A204.1 (cell line): ENCODE data around the gene NBAS.
"Not testable (repeated sequence)": the region's sequence is repeated elsewhere in the genome, so short reads cannot be mapped to it uniquely, and the experiment has no call there.

Experiments used
- FAIRE-seq: peaks from 2 replicates; lab custom pipeline; 2012; peaks lifted over from hg19 to GRCh38; lab: Jason Lieb, UNC

The NBAS gene

DNA sequence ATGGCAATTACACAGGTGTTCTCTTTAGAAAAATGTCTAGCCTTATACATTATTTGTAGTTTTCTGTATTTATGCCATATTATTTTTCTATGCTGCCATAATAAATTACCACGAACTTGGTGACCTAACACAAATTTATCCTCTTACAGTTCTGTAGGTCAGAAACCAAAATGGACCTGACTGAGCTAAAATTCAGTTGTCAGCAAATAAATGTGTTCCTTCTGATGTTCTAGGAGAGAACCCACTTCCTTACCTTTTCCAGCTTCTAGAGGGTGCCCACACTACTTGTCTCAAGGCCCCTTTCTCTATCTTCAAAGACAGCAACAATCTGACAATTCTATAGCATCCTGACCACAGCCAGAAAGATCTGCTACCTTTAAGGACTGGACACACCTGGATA is 153.5 kb downstream of the NBAS start:
- FAIRE-seq = no peak

GRCh38 chr2:15404511-15404910 is 156.6 kb downstream of the NBAS start:
- FAIRE-seq = not testable (repeated sequence)

DNA sequence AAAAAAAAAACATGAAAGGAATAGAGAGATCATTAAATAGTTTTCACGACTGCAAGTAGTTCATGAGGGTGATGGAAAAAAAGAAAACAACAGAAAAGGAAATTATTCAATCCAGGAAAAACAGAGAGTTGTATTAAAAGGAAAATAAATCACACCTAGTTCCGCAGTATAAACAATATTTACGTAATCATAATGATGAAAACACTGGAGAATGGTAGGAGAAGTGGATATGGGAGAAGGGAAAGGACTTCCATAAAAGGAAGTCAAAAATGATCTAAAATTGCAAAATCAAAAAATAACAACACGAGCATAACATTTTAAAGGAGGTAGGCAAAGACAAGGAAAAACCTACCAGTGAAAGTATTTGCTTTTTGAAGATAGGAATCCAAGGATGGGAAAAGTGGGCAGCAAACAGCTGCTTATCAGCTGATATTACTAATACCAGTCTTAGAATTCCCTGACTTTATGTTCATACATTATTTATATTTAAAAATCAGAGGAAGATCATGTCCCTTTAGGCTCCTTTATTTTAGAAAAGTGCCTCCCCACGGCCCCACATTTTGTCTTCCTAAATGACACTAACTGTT is 160.8 kb downstream of the NBAS start:
- FAIRE-seq = no peak

- FAIRE-seq = no peak
Observed at GRCh38 chr2:15399241-15399640, 161.9 kb downstream of the NBAS start.

DNA sequence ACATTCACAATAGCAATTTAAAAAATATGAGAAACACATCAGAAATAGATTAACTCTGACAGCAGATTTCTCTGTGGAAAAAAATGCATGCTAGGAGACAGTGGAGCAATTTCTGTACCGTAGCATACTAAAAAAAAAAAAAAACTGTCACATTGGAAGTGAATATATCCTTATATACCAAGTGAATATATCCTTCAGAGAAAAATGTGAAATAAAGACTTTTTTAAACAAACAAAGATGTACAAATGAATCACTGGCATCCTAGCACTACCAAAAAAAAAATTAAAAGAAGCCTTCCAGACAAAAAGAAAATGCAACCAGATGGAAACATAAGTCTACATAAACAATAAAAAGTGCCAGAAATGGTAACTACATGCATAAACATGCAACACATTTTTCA is 169.4 kb downstream of the NBAS start:
- FAIRE-seq = no peak

DNA sequence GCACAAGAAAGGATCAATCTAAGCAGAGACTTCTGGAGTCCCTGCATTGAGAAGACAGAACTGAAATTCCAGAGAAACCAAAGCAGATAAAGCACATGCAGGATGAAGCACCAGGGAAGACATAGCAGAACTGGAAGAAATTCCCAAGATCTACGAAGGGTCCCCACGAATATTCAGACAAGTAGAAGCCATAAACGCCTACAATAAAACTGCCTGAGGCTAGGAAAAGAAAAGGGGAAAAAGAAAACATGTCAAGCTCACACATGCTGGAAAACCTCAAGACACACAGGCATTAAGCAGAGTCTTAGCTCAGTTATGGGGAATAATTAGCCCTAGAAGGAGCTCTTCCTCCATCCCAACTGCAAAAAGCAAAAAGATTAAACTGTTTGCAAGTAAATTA is 171.2 kb downstream of the NBAS start:
- no peak for FAIRE-seq

DNA sequence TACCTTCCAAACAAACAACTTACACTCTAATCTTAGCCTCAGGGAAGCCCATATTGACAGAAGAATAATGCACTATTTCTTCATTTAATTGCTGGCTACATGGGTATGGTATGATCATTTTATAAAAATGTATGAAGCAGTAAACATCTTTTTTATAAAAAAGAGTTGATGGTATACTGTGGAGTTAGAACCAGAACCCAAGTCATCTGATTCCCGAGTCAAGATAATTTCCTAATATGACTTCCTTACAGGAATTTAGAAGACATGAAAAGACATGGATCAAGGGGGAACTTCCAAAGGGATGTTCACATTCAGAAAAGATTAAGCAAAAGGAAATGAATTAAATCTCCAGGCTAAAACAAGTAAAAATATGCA is 171.8 kb downstream of the NBAS start:
- FAIRE-seq = no peak

- peak; percentile 6 for FAIRE-seq
Observed at GRCh38 chr2:15388406-15389325, 172.5 kb downstream of the NBAS start.

- FAIRE-seq = no peak
Observed at GRCh38 chr2:15385184-15385583, 175.9 kb downstream of the NBAS start.

GRCh38 chr2:15383695-15384350 is 177.3 kb downstream of the NBAS start:
- no peak for FAIRE-seq

- no peak for FAIRE-seq
Observed at GRCh38 chr2:15378148-15378908, 182.8 kb downstream of the NBAS start.

- FAIRE-seq = no peak
Observed at GRCh38 chr2:15377202-15377601, 183.9 kb downstream of the NBAS start.

GRCh38 chr2:15372019-15372418 is 189.1 kb downstream of the NBAS start:
- no peak for FAIRE-seq

DNA sequence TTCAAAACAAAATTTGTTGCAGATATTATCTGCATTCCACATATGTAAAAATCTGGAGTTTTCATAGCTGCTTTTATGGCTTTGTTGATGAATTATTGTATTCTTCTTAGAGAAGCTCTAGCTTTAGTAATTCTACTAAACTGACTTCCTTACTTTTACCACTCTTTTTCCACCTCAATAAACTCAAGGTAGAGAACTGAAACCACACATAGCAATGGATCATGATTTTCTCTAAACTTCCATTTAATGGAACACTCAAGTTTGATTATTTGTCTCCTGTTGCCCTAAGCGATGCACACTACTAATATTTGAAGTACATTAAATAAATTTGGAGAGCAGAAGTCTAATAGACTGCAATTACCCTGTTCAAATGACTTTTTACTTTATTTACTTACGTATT is 192.0 kb downstream of the NBAS start:
- no peak for FAIRE-seq

GRCh38 chr2:15367715-15368114 is 193.4 kb downstream of the NBAS start:
- FAIRE-seq = no peak

DNA sequence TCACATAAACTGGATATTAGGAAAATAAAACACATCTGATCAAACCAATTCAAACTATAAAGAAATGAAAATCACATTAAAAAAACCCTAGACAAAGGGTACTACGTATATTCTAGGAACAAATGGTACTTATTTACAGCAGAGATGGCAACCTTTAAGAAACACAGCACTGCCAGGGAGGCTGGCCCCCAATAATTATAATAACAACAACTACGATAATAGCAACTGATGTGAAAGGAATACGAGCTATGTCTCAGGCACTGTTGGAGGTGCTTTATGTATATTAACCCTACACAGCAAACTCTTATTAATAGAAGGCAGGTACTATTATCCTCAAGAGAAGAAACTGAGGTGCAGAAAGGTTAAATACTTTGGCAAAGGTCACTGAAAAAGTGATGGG is 193.9 kb downstream of the NBAS start:
- no peak for FAIRE-seq

- FAIRE-seq = no peak
Observed at GRCh38 chr2:15365411-15365810, 195.7 kb downstream of the NBAS start.

DNA sequence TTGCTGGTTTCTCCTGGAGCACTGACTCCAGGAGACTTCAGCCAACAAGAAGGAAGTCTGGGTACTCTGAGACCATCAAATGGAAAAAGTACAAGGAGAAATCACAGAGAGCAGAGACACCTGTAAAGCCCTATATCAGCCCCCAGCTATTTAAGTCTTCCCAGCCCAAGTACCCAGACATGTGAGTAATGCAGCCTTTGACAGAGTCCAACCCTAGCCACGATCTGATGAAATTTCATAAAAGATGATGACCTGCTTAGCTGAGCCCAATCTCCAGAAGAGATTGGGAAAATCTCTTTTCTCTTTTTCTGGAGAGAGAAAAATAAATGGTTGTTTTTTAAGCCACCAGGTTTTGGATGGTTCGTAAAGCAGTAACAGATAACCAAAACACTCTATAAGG is 196.6 kb downstream of the NBAS start:
- FAIRE-seq = no peak

- no peak for FAIRE-seq
Observed at GRCh38 chr2:15363734-15364133, 197.4 kb downstream of the NBAS start.

DNA sequence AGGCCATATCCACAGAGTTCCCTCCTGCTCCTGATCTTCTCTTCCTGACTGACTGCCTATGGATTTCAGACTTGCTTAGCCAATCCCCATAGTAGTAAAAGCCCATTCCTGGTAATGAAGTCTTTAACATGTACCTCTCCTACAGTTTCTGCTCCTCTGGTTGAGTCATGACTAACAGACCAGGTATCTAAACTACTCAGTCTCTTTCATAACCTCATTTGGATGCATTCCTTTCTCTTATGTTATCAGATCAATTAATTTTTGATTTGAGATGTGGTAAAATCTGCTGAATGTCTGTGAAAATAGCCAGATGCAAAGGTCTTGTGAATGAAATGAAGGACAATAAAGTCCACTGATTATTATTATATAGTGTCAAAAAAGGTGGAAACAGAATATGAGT is 198.0 kb downstream of the NBAS start:
- no peak for FAIRE-seq

GRCh38 chr2:15359716-15360531 is 201.2 kb downstream of the NBAS start:
- no peak for FAIRE-seq

- FAIRE-seq = no peak
Observed at GRCh38 chr2:15357922-15358321, 203.2 kb downstream of the NBAS start.
